Ovary (tissue), 9 donors: ENCODE data around the gene CUL9. TPM values are rescaled to one million over a fixed set of nuclear protein-coding genes. Genes with fewer than 3 reads are reported as not detected.

Source experiments
- DNase-seq, 5 donors: peaks; one replicate each; pipeline ENCODE4 v3.0.0-alpha.2; 2019 to 2020
- H3K27ac ChIP-seq, 2 donors: fragments of 200-600 bp; one replicate each; pipeline versions ENCODE4 v1.5.1 to v1.8.0; 2019 to 2022
- H3K27me3 ChIP-seq: fragments of 200-600 bp; one replicate; pipeline ENCODE4 v1.8.0; 2022
- H3K36me3 ChIP-seq: fragments of 200-600 bp; sonication (generic); one replicate; pipeline ENCODE4 v1.5.1; 2019
- H3K4me1 ChIP-seq: one replicate; pipeline ENCODE4 v1.8.1; 2013; ENCODE audit warnings: mild to moderate bottlenecking, moderate library complexity; ENCODE audit not compliant: insufficient read depth
- H3K4me3 ChIP-seq: fragments of 200-600 bp; sonication (generic); one replicate; pipeline ENCODE4 v1.5.1; 2017
- H3K9me3 ChIP-seq, 2 donors: fragments of 200-600 bp in 1 of 2; sonication (generic) in 1 of 2; one replicate each; pipeline versions ENCODE4 v1.5.1 to v1.8.1; 2013 to 2019; ENCODE audit warnings: mild to moderate bottlenecking in 1 of 2, moderate library complexity in 1 of 2
- CTCF ChIP-seq, 3 donors: fragments of 450-650 bp in 2 of 3; fragments of 200-600 bp in 1 of 3; IDR thresholded peaks; one replicate each; pipeline versions ENCODE4 v1.5.1 to v1.8.0; 2016 to 2022; ENCODE audit warnings: antibody characterized with exemption in 3 of 3, mild to moderate bottlenecking in 1 of 3
- EP300 ChIP-seq: sonication (generic); formaldehyde crosslinking; IDR thresholded peaks from one replicate; pipeline ENCODE4 v1.6.1; 2017; ENCODE audit warnings: antibody characterized with exemption
- POLR2A ChIP-seq: fragments of 450-650 bp; IDR thresholded peaks from one replicate; pipeline ENCODE4 v1.6.1; 2017; ENCODE audit warnings: antibody characterized with exemption, mild to moderate bottlenecking, moderate library complexity
- WGBS, 3 donors: extraction: QIAGEN DNeasy Blood & Tissue Kit in 1 of 3; methylation state at CpG; one replicate each; pipeline versions ENCODE4 v1.1.5 to v1.1.7; 2013 to 2017; 5-methylcytosine and 5-hydroxymethylcytosine counted together
- intact Hi-C, 4 donors: fragments of 100-400 bp; cut with DNase I; formaldehyde crosslinking; loops; one replicate each; pipeline versions ENCODE4 v1.11.0 to v1.15.1; 2022 to 2023
- polyA plus RNA-seq, 2 donors: library from polyadenylated mRNA; stranded (reverse); fragments of 200-250 nt in 1 of 2; fragments of 350-450 nt in 1 of 2; fragmentation: Illumina TruSeq in 1 of 2; extraction: RNeasy Lipid Tissue Mini Kit (QIAGEN cat#74804) in 1 of 2; gene quantifications; one replicate each; pipeline ENCODE4 v1.2.3, GENCODE V29; 2013 to 2014
- total RNA-seq, 7 donors: library from RNA; depleted of rRNA in 2 of 7; stranded (reverse); fragments of >200 nt in 2 of 7; fragmentation: NEBNext Ultra II Directional in 3 of 7; extraction: Animal tissue kit (Norgen Biotek cat#: 25700) in 3 of 7; gene quantifications; one replicate each; pipeline versions ENCODE4 v1.1.0 to v1.2.4, GENCODE V29; 2016 to 2023
- donor health status: DM: no; HTN: no; CAD: no; lungs with moderate emphysema.
- donor health status: DM: no; HTN: no; CAD: no.
- donor health status: Bipolar disorder and iron deficiency.
- donor health status: DM: yes; HTN: yes; CAD: no.
- donor health status: DM: no; HTN: no; CAD: no.
- donor health status: DM: yes; HTN: yes; CAD: no.

The CUL9 gene
- total and polyA plus RNA-seq, 9 donors: 15.9 to 44.5 (median 30.0) TPM

GRCh38 chr6:43146709-43147688 lies 35.0 kb upstream of the CUL9 start:
- H3K4me1 ChIP-seq: peaks cover 4% of the 10 kb centered on the region
- H3K36me3 ChIP-seq: no peaks in the 10 kb centered on the region
- no peak for DNase-seq
- TF ChIP-seq CTCF (IDR thresholded peaks at IDR 0.05) (no peak), EP300 (no peak), POLR2A (no peak)
- intact Hi-C loops: loop anchor here in 2 of 4 donors (5.0 to 10.0 kb wide), 3 partner anchors 230 to 1232 kb away; partner anchors contain the start of gene PTCRA (in 1 of the 2)
- no peak overlapping the region for H3K4me3 ChIP-seq
- WGBS, 3 donors: 86 to 90% (median 88%) methylated on average over 8 of the region's 8 CpGs
- H3K9me3 ChIP-seq: no peaks in the 10 kb centered on the region
- H3K27ac ChIP-seq: no peak overlapping the region
- H3K27me3 ChIP-seq: no peaks in the 10 kb centered on the region

GRCh38 chr6:43147691-43148477 lies 34.1 kb upstream of the CUL9 start:
- no peaks in the 10 kb centered on the region for H3K27me3 ChIP-seq
- 86 to 93% (median 86%) methylated on average over 6 of the region's 6 CpGs for WGBS, 3 donors
- no peaks in the 10 kb centered on the region for H3K9me3 ChIP-seq
- intact Hi-C loops: loop anchor here in 2 of 4 donors (5.0 to 10.0 kb wide), 3 partner anchors 231 to 1233 kb away; partner anchors contain the start of gene PTCRA (in 1 of the 2)
- no peak for TF ChIP-seq POLR2A
- no peak for TF ChIP-seq CTCF (IDR thresholded peaks at IDR 0.05)
- TF ChIP-seq EP300: no peak
- H3K27ac ChIP-seq: no peak overlapping the region
- peaks cover 4% of the 10 kb centered on the region for H3K4me1 ChIP-seq
- no peaks in the 10 kb centered on the region for H3K36me3 ChIP-seq
- H3K4me3 ChIP-seq: no peak overlapping the region
- no peak for DNase-seq

- DNase-seq: no peak
- Histone ChIP-seq H3K4me1 (no peaks in the 10 kb centered on the region), H3K4me3 (no peak overlapping the region), H3K9me3 (no peaks in the 10 kb centered on the region), H3K36me3 (no peaks in the 10 kb centered on the region), H3K27ac (no peak overlapping the region), H3K27me3 (no peaks in the 10 kb centered on the region)
- 78 to 93% (median 82%) methylated on average over 1 of the region's 1 CpG for WGBS, 3 donors
- no peak for TF ChIP-seq CTCF (IDR thresholded peaks at IDR 0.05)
- no peak for TF ChIP-seq POLR2A
- no peak for TF ChIP-seq EP300
- intact Hi-C loops: loop anchor here in 2 of 4 donors (5.0 to 10.0 kb wide), 3 partner anchors 232 to 1234 kb away; partner anchors contain the start of gene PTCRA (in 1 of the 2)
These were observed 32.7 kb upstream of the CUL9 start for GRCh38 chr6:43149265-43149664.

DNA sequence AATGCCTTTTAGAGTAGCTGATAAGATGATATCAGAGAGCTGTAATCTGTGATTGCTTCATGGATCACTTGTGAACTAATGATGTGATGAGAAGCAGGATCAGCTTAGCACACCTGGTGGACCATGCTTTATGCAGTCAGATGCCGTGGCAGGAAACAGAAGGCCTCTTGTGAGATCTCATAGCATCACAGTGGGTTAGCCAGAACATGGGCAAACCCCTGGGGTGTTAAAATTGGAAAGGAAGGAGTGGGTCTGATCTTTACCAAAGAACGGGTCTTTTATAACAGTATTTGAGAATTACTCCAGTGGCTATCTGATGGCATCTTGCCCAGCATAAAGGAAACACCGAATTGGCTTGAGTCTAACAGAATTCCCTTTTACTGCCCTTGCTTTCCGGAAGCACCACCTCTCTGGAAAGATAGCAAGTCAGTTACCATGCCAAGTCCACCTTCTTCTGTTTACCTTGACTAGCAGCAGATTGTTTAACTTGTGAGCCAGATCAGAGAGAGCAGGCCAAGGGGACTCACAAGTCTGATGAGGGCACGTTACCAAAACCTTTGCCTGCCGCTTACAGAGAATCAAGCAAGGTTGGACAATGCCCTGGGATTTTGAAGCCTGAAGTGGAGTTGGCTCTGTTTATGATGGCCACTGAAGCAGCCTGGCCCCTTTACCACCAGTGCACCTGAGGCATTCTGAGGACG lies 31.8 kb upstream of the CUL9 start:
- H3K4me1 ChIP-seq: no peaks in the 10 kb centered on the region
- no peak overlapping the region for H3K27ac ChIP-seq
- H3K9me3 ChIP-seq: no peaks in the 10 kb centered on the region
- WGBS, 3 donors: 42 to 49% (median 43%) methylated on average over 7 of the region's 7 CpGs
- intact Hi-C loops: no loop called here
- no peak overlapping the region for H3K4me3 ChIP-seq
- DNase-seq: no peak
- TF ChIP-seq CTCF (IDR thresholded peaks at IDR 0.05): no peak
- no peak for TF ChIP-seq POLR2A
- TF ChIP-seq EP300: no peak
- no peaks in the 10 kb centered on the region for H3K36me3 ChIP-seq
- no peaks in the 10 kb centered on the region for H3K27me3 ChIP-seq
